Spleen (tissue), 7 donors: ENCODE data around the gene AKNA.
"Not testable (repeated sequence)": the region's sequence is repeated elsewhere in the genome, so short reads cannot be mapped to it uniquely, and the experiment has no call there.

ENCODE experiments used
- CTCF ChIP-seq, 11 experiments: fragments of 200-600 bp in 7 of 11; fragments of 450-650 bp in 4 of 11; sonication (generic) in 4 of 11; IDR thresholded peaks in 8 of 11; conservative IDR thresholded peaks in 3 of 11; 1 replicate in 7 of 11; 2 replicates in 4 of 11; pipeline versions ENCODE4 v1.4.0 to v1.8.0; 2016 to 2021; ENCODE audit warnings: antibody characterized with exemption in 11 of 11, inconsistent platforms in 4 of 11, mild to moderate bottlenecking in 1 of 11
- POLR2A ChIP-seq, 3 donors: fragments of 450-650 bp; IDR thresholded peaks; one replicate each; pipeline ENCODE4 v1.5.1; 2017; ENCODE audit warnings: antibody characterized with exemption in 3 of 3, mild to moderate bottlenecking in 1 of 3
- donor health status: DM: no; HTN: no; CAD: no; lungs with moderate emphysema.
- donor health status: DM: no; HTN: no; CAD: no.
- donor health status: DM: no; HTN: no; CAD: no.

DNA sequence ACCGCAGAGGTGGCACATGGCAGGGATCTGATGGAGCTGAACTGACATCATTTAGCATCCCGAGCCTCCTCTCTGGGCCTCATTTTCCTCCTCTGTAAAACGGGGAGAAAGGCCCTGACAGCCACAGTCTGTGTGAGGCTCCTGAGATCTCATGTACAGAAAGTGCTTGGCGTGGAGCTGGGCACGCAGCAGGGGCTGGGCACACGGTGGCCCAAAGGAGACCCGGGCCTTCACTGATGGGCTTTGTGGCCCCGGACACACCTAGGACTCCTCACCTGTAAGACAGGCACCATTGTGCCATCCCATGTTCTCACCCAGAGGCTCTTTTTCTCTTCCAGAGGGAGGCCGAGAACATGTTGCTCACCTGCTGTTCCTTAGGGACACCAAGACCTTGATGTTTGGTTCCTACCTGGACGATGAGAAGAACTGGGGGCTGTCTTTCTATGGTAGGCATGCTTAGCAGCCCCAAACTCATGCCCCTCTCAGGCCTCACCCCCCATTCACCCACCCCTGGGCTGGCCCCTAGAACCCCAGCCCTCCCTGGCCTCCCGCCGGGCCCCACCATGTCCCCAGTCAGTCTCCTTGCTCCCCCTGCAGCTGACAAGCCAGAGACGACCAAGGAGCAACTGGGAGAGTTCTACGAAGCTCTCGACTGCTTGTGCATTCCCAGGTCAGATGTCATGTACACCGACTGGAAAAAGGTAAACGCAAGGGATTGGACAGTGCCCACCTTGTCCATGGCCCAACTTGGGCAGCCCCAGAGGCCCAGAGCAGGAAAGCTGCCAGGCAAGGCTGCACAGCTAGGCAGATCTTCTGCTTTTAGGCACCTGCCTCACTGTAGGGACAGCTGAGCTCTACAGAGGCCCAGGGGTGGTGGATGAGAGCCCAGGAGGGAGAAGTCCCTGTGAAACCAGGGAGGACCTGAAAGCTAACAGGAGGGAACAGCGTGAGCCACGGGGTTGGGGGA is 56.3 kb downstream of the AKNA start:
- TF ChIP-seq CTCF (IDR thresholded peaks at IDR 0.05 in 8 of 11, conservative IDR thresholded peaks at IDR 0.05 in 3 of 11); POLR2A (IDR thresholded peaks at IDR 0.05): not testable (repeated sequence)
